ENCODE results near the gene RAD51B. TPM values are rescaled to one million over a fixed set of nuclear protein-coding genes. Genes with fewer than 3 reads are reported as not detected.

The RAD51B gene
- total RNA-seq, 1 experiment from 2014 or later, result 23.3 TPM

DNA sequence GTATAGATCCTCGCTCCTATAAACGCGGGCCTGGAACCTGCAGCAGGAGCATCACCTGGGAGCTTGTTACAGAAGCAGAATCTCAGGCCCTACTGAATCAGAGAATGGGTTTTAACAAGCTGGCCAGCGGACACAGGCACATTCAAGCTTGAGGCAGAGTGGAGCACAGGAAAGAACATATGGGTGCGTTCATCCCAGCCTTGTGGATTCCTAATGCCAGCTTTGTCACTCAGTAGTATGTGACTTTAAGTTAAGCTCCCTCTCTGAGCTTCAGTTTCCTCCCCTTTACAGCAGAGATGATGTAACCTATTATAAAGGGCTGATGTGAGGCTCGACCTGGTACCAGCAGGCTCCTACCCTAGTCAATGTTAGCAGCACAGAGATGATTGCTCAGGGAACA lies 768.4 kb downstream of the RAD51B start:
- no TSS peak for BruUV-seq (replicated peaks)
- CTCF ChIA-PET, result interaction anchor here (0.5 kb wide), 1 partner anchor 95 kb away, joined by 7 read pairs; no protein-coding TSS in a partner anchor
- no peaks in the 10 kb centered on the region for H3K9me3 ChIP-seq (ENCODE audit: low read depth, low read length, poor library complexity, severe bottlenecking)
- H3K4me1 ChIP-seq (ENCODE audit: insufficient read depth, low read length, poor library complexity, severe bottlenecking), result peaks cover 59% of the 10 kb centered on the region
- no peak overlapping the region for H3K4me3 ChIP-seq (ENCODE audit: low read depth, low read length, poor library complexity, severe bottlenecking)
- DNase-seq (ENCODE audit: low spot score), result no peak
- no peaks in the 10 kb centered on the region for H3K27me3 ChIP-seq (replicated peaks; ENCODE audit: insufficient read depth, low read depth, low read length, poor library complexity)
- H3K27ac ChIP-seq (ENCODE audit: low read depth, low read length, poor library complexity, severe bottlenecking), result peak overlapping the region; percentile 39
- no peaks in the 10 kb centered on the region for H3K36me3 ChIP-seq (ENCODE audit: insufficient read depth, low read length, poor library complexity, severe bottlenecking)
- POLR2A ChIA-PET (ENCODE audit: low non-redundant PET), result no interaction called here
- intact Hi-C loops (cut with micrococcal nuclease; ENCODE audit: unreplicated experiment), result no loop called here
- TF ChIP-seq CTCF (conservative IDR thresholded peaks at IDR 0.05; ENCODE audit: low read depth, low read length), result no peak
- TF ChIP-seq EZH2 (IDR thresholded peaks at IDR 0.05; ENCODE audit: borderline replicate concordance, low read depth, low read length, poor library complexity, severe bottlenecking), result no peak

DNA sequence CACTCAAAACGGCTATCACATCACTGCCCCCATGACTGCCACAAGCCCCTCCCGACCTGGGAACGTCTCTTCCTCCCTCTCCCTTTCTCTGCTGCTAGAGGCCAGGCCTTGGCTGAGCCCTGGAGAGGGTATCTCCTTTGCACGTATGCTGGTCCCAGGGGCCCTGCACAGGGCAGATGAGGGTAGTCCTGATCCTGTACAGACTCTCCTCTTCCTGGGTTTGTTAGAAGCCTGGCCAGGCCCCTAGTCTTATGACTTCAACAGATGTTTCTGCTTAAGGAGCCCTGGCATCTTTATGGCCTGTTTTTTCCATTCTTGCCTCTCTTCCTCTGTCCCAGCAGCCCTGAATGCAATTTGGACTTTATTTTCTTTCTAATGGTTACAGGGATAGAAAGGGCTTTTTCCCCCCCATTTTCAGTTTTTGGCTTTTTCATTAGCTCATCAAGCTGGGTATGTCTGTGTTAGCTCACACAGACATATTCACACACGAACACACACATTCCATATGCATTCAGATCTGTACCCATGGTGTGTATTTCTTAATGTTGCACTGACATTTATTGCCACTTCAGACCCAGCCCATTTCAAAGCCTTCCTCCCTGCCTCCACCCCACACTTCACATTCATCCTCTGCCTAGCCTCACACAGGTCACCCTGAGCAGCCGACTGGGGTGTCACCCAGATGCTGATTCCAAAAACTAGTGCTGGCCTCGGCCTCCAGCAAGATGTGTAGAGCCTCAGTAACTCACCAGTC lies 770.0 kb downstream of the RAD51B start:
- intact Hi-C loops (cut with micrococcal nuclease; ENCODE audit: unreplicated experiment), result no loop called here
- Histone ChIP-seq H3K4me3 (ENCODE audit: low read depth, low read length, poor library complexity, severe bottlenecking) (no peak overlapping the region), H3K4me1 (ENCODE audit: insufficient read depth, low read length, poor library complexity, severe bottlenecking) (peaks cover 60% of the 10 kb centered on the region), H3K36me3 (ENCODE audit: insufficient read depth, low read length, poor library complexity, severe bottlenecking) (no peaks in the 10 kb centered on the region), H3K27ac (ENCODE audit: low read depth, low read length, poor library complexity, severe bottlenecking) (peak overlapping the region; percentile 68), H3K9me3 (ENCODE audit: low read depth, low read length, poor library complexity, severe bottlenecking) (no peaks in the 10 kb centered on the region), H3K27me3 (replicated peaks; ENCODE audit: insufficient read depth, low read depth, low read length, poor library complexity) (no peaks in the 10 kb centered on the region)
- DNase-seq (ENCODE audit: low spot score), result peak; percentile 64
- CTCF ChIA-PET, result interaction anchor here (0.6 kb wide), 1 partner anchor 93 kb away, joined by 3 read pairs; no protein-coding TSS in a partner anchor
- TF ChIP-seq CTCF (conservative IDR thresholded peaks at IDR 0.05; ENCODE audit: low read depth, low read length) (no peak), EZH2 (IDR thresholded peaks at IDR 0.05; ENCODE audit: borderline replicate concordance, low read depth, low read length, poor library complexity, severe bottlenecking) (no peak)
- no TSS peak for BruUV-seq (replicated peaks)
- POLR2A ChIA-PET (ENCODE audit: low non-redundant PET), result interaction anchor here (0.6 kb wide), 1 partner anchor 53 kb away, joined by 3 read pairs; no protein-coding TSS in a partner anchor

GRCh38 chr14:68590201-68590522 lies 770.6 kb downstream of the RAD51B start:
- H3K36me3 ChIP-seq (ENCODE audit: insufficient read depth, low read length, poor library complexity, severe bottlenecking), result no peaks in the 10 kb centered on the region
- peaks cover 55% of the 10 kb centered on the region for H3K4me1 ChIP-seq (ENCODE audit: insufficient read depth, low read length, poor library complexity, severe bottlenecking)
- H3K27ac ChIP-seq (ENCODE audit: low read depth, low read length, poor library complexity, severe bottlenecking), result peak overlapping the region; percentile 68
- ChIA-PET POLR2A (ENCODE audit: low non-redundant PET) (no interaction called here), CTCF (interaction anchor here (0.6 kb wide), 1 partner anchor 93 kb away, joined by 3 read pairs; no protein-coding TSS in a partner anchor)
- no peaks in the 10 kb centered on the region for H3K27me3 ChIP-seq (replicated peaks; ENCODE audit: insufficient read depth, low read depth, low read length, poor library complexity)
- BruUV-seq (replicated peaks), result no TSS peak
- no peaks in the 10 kb centered on the region for H3K9me3 ChIP-seq (ENCODE audit: low read depth, low read length, poor library complexity, severe bottlenecking)
- intact Hi-C loops (cut with micrococcal nuclease; ENCODE audit: unreplicated experiment), result no loop called here
- DNase-seq (ENCODE audit: low spot score), result no peak
- H3K4me3 ChIP-seq (ENCODE audit: low read depth, low read length, poor library complexity, severe bottlenecking), result no peak overlapping the region
- TF ChIP-seq EZH2 (IDR thresholded peaks at IDR 0.05; ENCODE audit: borderline replicate concordance, low read depth, low read length, poor library complexity, severe bottlenecking) (no peak), CTCF (conservative IDR thresholded peaks at IDR 0.05; ENCODE audit: low read depth, low read length) (no peak)

All from A673 (cell line).